Cardiac fibroblast (primary cell): Measurements from ENCODE around the gene PTCD2.

Source experiments
- DNase-seq, 2 donors: peaks; one replicate each; pipeline versions ENCODE4 v3.0.0 to v3.0.0-alpha.2; 2010; ENCODE audit warnings: low read depth in 2 of 2
- H3K4me3 ChIP-seq, 2 donors: replicated peaks in 1 of 2; 1 replicate in 1 of 2; 2 replicates in 1 of 2; pipeline ENCODE4 v1.5.1; 2011; ENCODE audit warnings: low read depth in 2 of 2, low read length in 2 of 2, mild to moderate bottlenecking in 2 of 2, moderate library complexity in 1 of 2
- CTCF ChIP-seq: IDR thresholded peaks from one replicate; pipeline ENCODE4 v1.5.1; 2011; ENCODE audit warnings: low read depth, mild to moderate bottlenecking, low read length, inconsistent platforms

PTCD2 gene

GRCh38 chr5:72374844-72375243, 54.7 kb downstream of the PTCD2 start:
- H3K4me3 ChIP-seq: no peak overlapping the region
- no peak for TF ChIP-seq CTCF

DNA sequence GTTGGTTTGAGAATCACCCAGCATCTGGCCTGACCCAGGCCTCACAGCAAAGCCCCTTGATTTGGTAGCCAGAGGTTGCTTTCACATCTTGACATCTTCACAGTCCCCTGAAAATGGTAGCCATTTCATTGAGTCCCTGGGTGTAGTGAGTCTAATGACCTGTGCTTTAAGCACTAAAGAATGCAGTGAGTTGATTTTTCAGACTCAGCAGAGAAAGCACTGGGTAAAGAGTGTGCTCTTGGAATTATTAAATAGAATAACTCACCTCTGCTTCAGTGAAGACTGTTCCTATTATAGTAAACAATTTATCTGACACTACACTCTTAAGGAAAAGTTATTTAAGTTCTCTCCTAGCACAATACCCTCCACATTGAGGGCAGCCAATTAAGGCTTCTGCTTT, 56.2 kb downstream of the PTCD2 start:
- DNase-seq: peak in 1 of 2 donors; percentile 20
- no peak for TF ChIP-seq CTCF
- H3K4me3 ChIP-seq: no peak overlapping the region

More at GRCh38 chr5:72374844-72375243, 54.7 kb downstream of the PTCD2 start:
- DNase-seq: no peak

GRCh38 chr5:72377910-72378638, 57.9 kb downstream of the PTCD2 start:
- peak; percentile 80 to 83 for DNase-seq
- H3K4me3 ChIP-seq: no peak overlapping the region
- TF ChIP-seq CTCF: no peak

DNA sequence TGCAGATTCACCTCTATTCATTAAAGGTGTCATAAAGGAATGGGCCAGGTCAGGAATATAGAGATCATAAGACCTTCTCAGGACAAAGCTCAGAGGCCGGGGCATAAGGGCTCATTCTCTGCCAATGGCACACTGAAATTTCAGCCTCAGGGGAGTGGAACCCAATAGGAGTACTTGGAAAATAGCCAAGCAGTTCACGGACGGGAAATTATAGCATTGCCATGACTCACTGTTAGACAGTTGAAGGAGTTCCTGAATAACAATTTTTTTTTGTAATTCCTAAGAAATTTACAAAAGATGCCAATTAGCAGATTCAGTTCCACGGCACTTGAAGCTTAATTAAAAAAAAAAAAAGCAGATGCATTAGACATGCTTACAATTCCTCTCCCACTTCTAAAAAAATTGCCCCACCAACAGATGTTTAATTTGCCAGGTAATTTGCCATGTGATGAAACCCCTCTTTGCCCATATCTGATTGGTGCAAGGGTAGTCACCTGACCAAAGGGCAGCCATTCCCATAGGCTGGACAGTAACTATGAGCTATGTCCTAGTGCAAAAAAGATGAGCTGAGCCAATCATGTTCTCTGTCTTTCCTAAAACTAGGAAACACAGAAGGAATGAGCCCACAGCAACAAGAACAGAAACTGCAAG, 58.6 kb downstream of the PTCD2 start:
- no peak for TF ChIP-seq CTCF
- no peak overlapping the region for H3K4me3 ChIP-seq
- peak; percentile 95 to 97 for DNase-seq

GRCh38 chr5:72379936-72380335, 59.8 kb downstream of the PTCD2 start:
- H3K4me3 ChIP-seq: no peak overlapping the region
- peak; percentile 22 to 63 for DNase-seq
- TF ChIP-seq CTCF: no peak

DNA sequence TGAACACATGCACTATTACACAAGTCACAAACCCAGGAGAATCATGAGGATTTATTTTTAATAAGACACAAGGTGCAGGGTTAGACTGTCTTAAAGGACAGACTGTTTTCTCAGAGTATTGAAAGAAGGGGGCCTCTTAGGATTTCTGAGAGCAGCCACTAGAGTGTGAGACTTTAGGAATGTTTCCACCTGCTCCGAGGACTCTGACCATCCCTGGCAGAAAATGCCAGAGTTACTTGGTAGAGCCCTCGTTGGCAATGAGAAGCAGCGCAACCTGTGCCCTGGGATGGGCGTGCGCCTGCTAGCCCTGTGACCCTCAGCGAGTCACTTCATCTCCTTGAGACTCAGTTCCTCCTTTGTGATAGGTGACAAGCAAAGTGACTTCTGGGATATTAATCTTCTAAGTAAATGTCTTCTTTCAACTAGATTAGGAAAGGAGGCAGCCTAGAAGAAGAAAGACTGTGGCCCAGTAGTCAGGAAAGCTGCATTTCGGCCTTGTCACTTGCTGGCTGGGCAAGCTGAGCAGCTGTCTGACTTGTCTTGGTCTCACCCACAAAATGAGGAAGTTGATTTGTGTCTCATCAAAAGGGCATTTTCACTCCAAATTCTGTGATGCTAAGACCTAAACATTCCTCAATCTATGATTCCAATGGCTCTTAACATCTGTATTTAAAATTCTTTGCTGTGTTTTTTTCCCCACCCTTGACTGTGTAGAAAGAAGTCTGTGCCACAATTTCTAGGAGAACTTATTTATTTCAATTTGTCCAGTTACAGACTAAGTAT, 60.5 kb downstream of the PTCD2 start:
- TF ChIP-seq CTCF: no peak
- DNase-seq: no peak

More for the DNA sequence above, 60.5 kb downstream of the PTCD2 start:
- H3K4me3 ChIP-seq: no peak overlapping the region
